Fibroblast of the aortic adventitia (primary cell): ENCODE measurements around the gene PHTF2. TPM values are rescaled to one million over a fixed set of nuclear protein-coding genes. Genes with fewer than 3 reads are reported as not detected.

Experiments used
- DNase-seq: peaks from one replicate; pipeline ENCODE4 v3.0.0-alpha.2; 2010; ENCODE audit warnings: low read depth
- H3K4me3 ChIP-seq: 2 replicates; pipeline ENCODE4 v1.5.1; 2011; ENCODE audit warnings: low read depth, mild to moderate bottlenecking, control low read depth, low read length, moderate library complexity
- CTCF ChIP-seq: IDR thresholded peaks from 2 replicates; pipeline ENCODE4 v1.5.1; 2011; ENCODE audit warnings: mild to moderate bottlenecking, low read length, control low read depth, inconsistent platforms; ENCODE audit not compliant: insufficient read depth
- total RNA-seq: library from RNA; depleted of rRNA; stranded (reverse); fragments of >200 nt; gene quantifications from 2 replicates; pipeline ENCODE4 v1.2.3, GENCODE V29; 2012; ENCODE audit warnings: low replicate concordance

Gene PHTF2
- total RNA-seq, 1 donor: 47.5 TPM

DNA sequence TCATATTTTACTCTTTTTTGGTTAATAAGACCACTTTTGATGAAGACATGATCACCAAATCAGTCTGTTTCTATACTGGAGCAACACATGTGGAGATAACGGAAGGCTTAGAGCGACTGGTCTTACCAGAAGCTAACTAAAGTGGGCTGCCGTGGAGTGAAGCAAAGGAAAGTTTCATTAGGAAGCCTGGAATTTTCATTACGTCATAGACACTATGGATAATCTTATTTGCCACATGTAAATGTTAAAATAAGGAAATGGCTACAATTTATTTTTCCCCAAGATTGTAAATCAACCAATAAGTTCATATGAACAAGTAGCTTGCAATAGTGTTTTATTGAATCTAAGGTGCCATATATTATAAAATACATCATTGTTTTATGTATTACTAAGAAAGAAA, 185.4 kb downstream of the PHTF2 start:
- DNase-seq: no peak
- H3K4me3 ChIP-seq: no peak overlapping the region
- no peak for TF ChIP-seq CTCF

- DNase-seq: no peak
- H3K4me3 ChIP-seq: no peak overlapping the region
- no peak for TF ChIP-seq CTCF
These were observed 186.8 kb downstream of the PHTF2 start for GRCh38 chr7:77985232-77985973.

DNA sequence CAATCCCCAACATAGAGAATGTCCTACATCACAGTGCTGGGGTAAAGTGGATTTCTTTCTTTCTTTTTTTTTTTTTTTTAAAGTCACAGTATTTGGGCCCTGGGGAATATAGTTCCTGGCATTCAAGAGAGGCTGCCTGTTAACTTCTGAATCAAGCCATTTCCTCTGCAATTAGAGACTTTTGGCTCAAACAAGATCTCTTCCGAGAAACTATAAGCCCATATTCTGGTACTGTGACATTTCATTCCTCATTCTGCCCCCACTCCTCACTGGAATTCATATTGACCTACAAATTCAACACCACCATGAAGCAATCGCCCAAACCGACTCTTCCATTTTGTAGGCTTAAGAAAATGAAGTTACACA, 187.4 kb downstream of the PHTF2 start:
- DNase-seq: peak; percentile 11
- TF ChIP-seq CTCF: no peak
- no peak overlapping the region for H3K4me3 ChIP-seq

- DNase-seq: no peak
- no peak for TF ChIP-seq CTCF
- no peak overlapping the region for H3K4me3 ChIP-seq
These were observed 191.5 kb downstream of the PHTF2 start for GRCh38 chr7:77989981-77990566.

DNA sequence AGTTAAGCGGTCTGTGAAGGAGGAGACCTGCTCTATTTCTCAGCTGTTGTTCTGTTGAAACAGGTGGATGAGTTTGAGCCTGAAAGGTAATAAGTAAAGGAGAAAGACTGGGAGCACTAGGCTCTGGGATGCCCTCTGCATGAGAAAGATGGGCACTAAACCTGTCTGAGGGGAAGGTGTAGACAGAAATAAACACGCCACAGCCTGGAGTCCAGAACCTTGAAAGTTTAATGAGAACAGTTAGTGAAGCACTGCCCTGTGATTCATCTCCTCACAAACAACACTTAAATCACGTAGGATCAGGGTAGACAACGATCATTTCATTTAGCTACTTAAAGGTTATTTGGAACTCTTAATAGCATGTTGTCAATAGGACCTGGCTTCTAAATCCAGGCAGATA, 193.1 kb downstream of the PHTF2 start:
- H3K4me3 ChIP-seq: no peak overlapping the region
- no peak for DNase-seq
- TF ChIP-seq CTCF: no peak

GRCh38 chr7:77993838-77994237, 195.3 kb downstream of the PHTF2 start:
- DNase-seq: no peak
- no peak overlapping the region for H3K4me3 ChIP-seq
- TF ChIP-seq CTCF: no peak
